Muscle of arm (tissue), 12 donors: ENCODE results near the gene SDHA. TPM values are rescaled to one million over a fixed set of nuclear protein-coding genes. Genes with fewer than 3 reads are reported as not detected.
"Not testable (repeated sequence)": the region's sequence is repeated elsewhere in the genome, so short reads cannot be mapped to it uniquely, and the experiment has no call there.

Source experiments
- DNase-seq: peaks from one replicate; pipeline ENCODE4 v3.0.0-alpha.2; 2013
- polyA plus RNA-seq, 12 donors: library from polyadenylated mRNA; unstranded; fragments of 120-200 nt; gene quantifications; one replicate each; pipeline ENCODE4 v1.2.1, GENCODE V29; 2013; ENCODE audit not compliant: insufficient read length in 12 of 12

SDHA gene
- polyA plus RNA-seq, 12 donors, result 76.2 to 112 (median 92.8) TPM; not detected in 1

- not testable (repeated sequence) for DNase-seq
Measured at GRCh38 chr5:251975-252374, 33.9 kb downstream of the SDHA start.

- no peak for DNase-seq
Measured at GRCh38 chr5:252546-252945, 34.4 kb downstream of the SDHA start.

- not testable (repeated sequence) for DNase-seq
Measured at GRCh38 chr5:254322-254721, 36.2 kb downstream of the SDHA start.

GRCh38 chr5:255116-255515 is 37.0 kb downstream of the SDHA start:
- DNase-seq, result not testable (repeated sequence)

- DNase-seq, result not testable (repeated sequence)
Measured at GRCh38 chr5:256347-256746, 38.2 kb downstream of the SDHA start.

GRCh38 chr5:257148-257547 is 39.0 kb downstream of the SDHA start:
- DNase-seq, result no peak

- not testable (repeated sequence) for DNase-seq
Measured at GRCh38 chr5:263275-263974, 45.3 kb downstream of the SDHA start.

- no peak for DNase-seq
Measured at GRCh38 chr5:264338-264737, 46.2 kb downstream of the SDHA start.

GRCh38 chr5:266311-267026 is 48.3 kb downstream of the SDHA start:
- DNase-seq, result not testable (repeated sequence)

- no peak for DNase-seq
Measured at GRCh38 chr5:267716-268115, 49.6 kb downstream of the SDHA start.

GRCh38 chr5:270340-270739 is 52.2 kb downstream of the SDHA start:
- no peak for DNase-seq

- not testable (repeated sequence) for DNase-seq
Measured at GRCh38 chr5:271828-272167, 53.7 kb downstream of the SDHA start.

- not testable (repeated sequence) for DNase-seq
Measured at GRCh38 chr5:273091-273490, 55.0 kb downstream of the SDHA start.

GRCh38 chr5:273491-273890 is 55.4 kb downstream of the SDHA start:
- not testable (repeated sequence) for DNase-seq

- not testable (repeated sequence) for DNase-seq
Measured at GRCh38 chr5:274346-274745, 56.2 kb downstream of the SDHA start.

GRCh38 chr5:278646-279045 is 60.5 kb downstream of the SDHA start:
- DNase-seq, result no peak

- DNase-seq, result not testable (repeated sequence)
Measured at GRCh38 chr5:279051-279665, 61.0 kb downstream of the SDHA start.

- DNase-seq, result no peak
Measured at GRCh38 chr5:285991-286557, 68.0 kb downstream of the SDHA start.

GRCh38 chr5:290200-290599 is 72.1 kb downstream of the SDHA start:
- not testable (repeated sequence) for DNase-seq

GRCh38 chr5:291345-291744 is 73.2 kb downstream of the SDHA start:
- DNase-seq, result not testable (repeated sequence)

GRCh38 chr5:294788-295187 is 76.7 kb downstream of the SDHA start:
- not testable (repeated sequence) for DNase-seq

GRCh38 chr5:296207-296606 is 78.1 kb downstream of the SDHA start:
- DNase-seq, result not testable (repeated sequence)

- DNase-seq, result not testable (repeated sequence)
Measured at GRCh38 chr5:296954-297353, 78.8 kb downstream of the SDHA start.
